ENCODE data around the gene AP3M1.

Gene AP3M1

DNA sequence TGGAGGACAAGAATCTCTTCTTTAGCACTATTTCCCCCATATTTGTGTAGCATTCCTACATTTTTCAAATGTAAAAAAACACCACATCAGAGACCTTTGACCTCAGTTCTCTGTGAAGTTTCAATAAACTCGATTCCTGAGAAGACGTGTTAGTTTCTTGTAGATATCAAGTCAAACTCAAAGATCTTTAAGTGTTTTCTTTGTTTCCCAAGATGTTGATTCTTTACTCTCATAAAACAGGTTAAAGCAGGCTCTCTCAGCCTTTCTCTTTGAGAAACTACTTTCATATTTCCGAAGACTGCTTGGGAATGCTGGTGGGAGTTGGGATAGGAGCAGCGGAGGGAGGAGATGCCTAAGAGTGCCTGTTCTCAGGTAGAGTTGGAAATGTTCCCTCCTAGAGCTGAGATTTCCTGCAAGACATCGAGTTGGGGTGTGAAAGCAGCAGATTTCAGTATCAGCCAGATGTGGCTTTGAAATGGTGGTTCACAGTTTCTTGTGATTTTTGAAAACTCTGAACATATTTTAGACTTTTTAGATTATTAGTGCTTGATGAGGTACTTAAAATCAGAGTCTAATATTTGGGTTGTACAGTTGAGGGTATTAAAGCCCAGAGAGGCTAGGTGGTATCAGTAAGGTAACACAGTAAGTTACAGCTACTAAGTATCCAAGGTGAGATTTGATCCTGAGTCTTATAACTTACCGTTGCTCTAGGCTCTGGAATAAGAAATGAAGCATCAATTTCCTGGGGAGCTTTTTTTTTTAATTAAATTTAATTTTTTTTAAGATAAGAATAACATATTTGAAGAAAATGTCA lies 14.3 kb upstream of the AP3M1 start:
- H3K4me1 ChIP-seq (ENCODE audit: control extremely low read depth in 1 of 4, control insufficient read depth in 4 of 4, insufficient read depth in 4 of 4, low read length in 3 of 4) = peaks cover 8 to 60% (median 26%) of the 10 kb centered on the region in 4 experiments
- CTCF ChIA-PET = interaction anchor here (1.6 to 5.6 kb wide), 3 partner anchors 10 to 17 kb away, joined by 3 to 34 read pairs (median 7); partner anchors contain the start of genes ADK and AP3M1
- no peak overlapping the region for H3K4me3 ChIP-seq (ENCODE audit: control insufficient read depth in 1 of 7, extremely low read depth in 1 of 7, insufficient read depth in 4 of 7, low read depth in 2 of 7, low read length in 6 of 7)
- H3K27me3 ChIP-seq (replicated peaks in 2 of 5; ENCODE audit: control insufficient read depth in 4 of 5, insufficient read depth in 5 of 5, low read length in 4 of 5) = no peaks in the 10 kb centered on the region
- H3K36me3 ChIP-seq (ENCODE audit: control insufficient read depth in 4 of 4, insufficient read depth in 4 of 4, low read length in 3 of 4) = no peaks in the 10 kb centered on the region
- H3K9me3 ChIP-seq (ENCODE audit: control extremely low read depth in 1 of 5, control insufficient read depth in 4 of 5, insufficient read depth in 2 of 5, low read depth in 1 of 5, low read length in 4 of 5) = no peaks in the 10 kb centered on the region
- POLR2A ChIA-PET = interaction anchor here (2.6 kb wide), 1 partner anchor 14 kb away, joined by 8 read pairs; the partner anchor contains the start of genes ADK and AP3M1
- no peak for DNase-seq
- 100% methylated on average over 2 of the region's 6 CpGs for WGBS (ENCODE audit: insufficient coverage)
- H3K27ac ChIP-seq (ENCODE audit: insufficient read depth in 1 of 2, low read depth in 1 of 2, low read length in 2 of 2, poor library complexity in 1 of 2, severe bottlenecking in 2 of 2) = no peak overlapping the region

DNA sequence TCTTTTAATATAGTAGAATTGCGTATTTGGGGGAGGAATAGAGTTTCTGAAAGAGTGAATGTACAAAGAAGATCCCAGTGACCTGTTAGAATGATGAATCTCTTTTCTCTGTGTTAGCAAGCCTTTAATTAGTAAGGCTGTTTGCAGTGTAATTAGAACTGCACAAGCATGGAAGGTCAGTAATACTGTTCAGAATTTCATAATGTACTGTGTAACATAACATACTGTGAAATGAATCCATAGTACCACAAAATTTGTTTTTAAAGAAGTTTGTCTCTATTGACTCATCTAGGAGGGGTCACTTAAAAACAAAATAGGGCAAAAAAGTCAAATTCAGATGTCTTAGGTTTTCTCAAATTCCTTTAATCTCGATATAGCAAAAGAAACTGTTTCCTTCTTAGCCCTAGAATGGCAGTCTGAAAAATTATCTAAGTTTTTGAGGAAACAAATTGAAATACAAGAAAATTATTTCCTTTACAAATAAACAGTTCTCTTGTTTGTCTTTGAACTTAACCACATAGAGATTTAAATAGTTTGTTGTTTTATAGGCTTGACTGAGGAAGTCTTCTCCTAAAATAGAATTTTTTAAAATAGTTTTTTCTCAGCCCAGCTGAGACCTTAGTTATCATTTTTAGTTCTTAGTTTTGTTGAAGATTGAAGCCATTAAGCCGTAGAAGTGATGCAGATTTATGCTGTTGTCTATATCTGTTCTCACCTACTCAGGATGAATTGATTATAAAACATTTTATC lies 12.9 kb upstream of the AP3M1 start:
- ChIA-PET POLR2A (no interaction called here), CTCF (interaction anchor here (0.9 to 1.4 kb wide), 3 partner anchors 10 to 50 kb away, joined by 3 to 6 read pairs (median 3); no protein-coding TSS in a partner anchor)
- Histone ChIP-seq H3K27me3 (replicated peaks in 2 of 5; ENCODE audit: control insufficient read depth in 4 of 5, insufficient read depth in 5 of 5, low read length in 4 of 5) (no peaks in the 10 kb centered on the region), H3K27ac (ENCODE audit: insufficient read depth in 1 of 2, low read depth in 1 of 2, low read length in 2 of 2, poor library complexity in 1 of 2, severe bottlenecking in 2 of 2) (peak overlapping the region in 1 of 2 experiments; percentile 54), H3K4me3 (ENCODE audit: control insufficient read depth in 1 of 7, extremely low read depth in 1 of 7, insufficient read depth in 4 of 7, low read depth in 2 of 7, low read length in 6 of 7) (no peak overlapping the region), H3K4me1 (ENCODE audit: control extremely low read depth in 1 of 4, control insufficient read depth in 4 of 4, insufficient read depth in 4 of 4, low read length in 3 of 4) (peaks cover 4 to 46% (median 17%) of the 10 kb centered on the region in 4 experiments), H3K9me3 (ENCODE audit: control extremely low read depth in 1 of 5, control insufficient read depth in 4 of 5, insufficient read depth in 2 of 5, low read depth in 1 of 5, low read length in 4 of 5) (no peaks in the 10 kb centered on the region), H3K36me3 (ENCODE audit: control insufficient read depth in 4 of 4, insufficient read depth in 4 of 4, low read length in 3 of 4) (no peaks in the 10 kb centered on the region)
- no CpG with 5 or more reads among the region's 3 CpGs for WGBS (ENCODE audit: insufficient coverage)
- DNase-seq = no peak

DNA sequence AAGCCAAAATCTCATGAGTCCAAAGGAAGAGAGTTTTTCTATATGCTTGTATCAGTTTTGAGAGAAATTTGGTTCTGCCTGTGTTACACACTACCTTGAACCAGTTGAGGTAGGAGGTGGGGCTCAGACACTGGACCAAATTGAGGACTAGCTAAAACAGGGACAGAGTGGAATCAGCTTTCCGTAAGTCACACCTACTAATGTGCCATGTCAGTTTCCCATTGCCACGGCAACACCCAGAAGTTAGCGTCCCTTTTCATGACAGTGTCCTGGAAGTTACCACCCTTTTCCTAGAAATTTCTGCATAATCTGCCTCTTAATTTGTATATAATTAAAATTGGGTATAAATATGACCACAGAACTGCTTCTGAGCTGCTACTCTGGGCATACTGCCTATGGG lies 9.4 kb upstream of the AP3M1 start:
- Histone ChIP-seq H3K4me3 (ENCODE audit: control insufficient read depth in 1 of 7, extremely low read depth in 1 of 7, insufficient read depth in 4 of 7, low read depth in 2 of 7, low read length in 6 of 7) (no peak overlapping the region), H3K4me1 (ENCODE audit: control extremely low read depth in 1 of 4, control insufficient read depth in 4 of 4, insufficient read depth in 4 of 4, low read length in 3 of 4) (peaks cover 5 to 29% (median 11%) of the 10 kb centered on the region in 4 experiments), H3K27ac (ENCODE audit: insufficient read depth in 1 of 2, low read depth in 1 of 2, low read length in 2 of 2, poor library complexity in 1 of 2, severe bottlenecking in 2 of 2) (no peak overlapping the region), H3K9me3 (ENCODE audit: control extremely low read depth in 1 of 5, control insufficient read depth in 4 of 5, insufficient read depth in 2 of 5, low read depth in 1 of 5, low read length in 4 of 5) (no peaks in the 10 kb centered on the region), H3K27me3 (replicated peaks in 2 of 5; ENCODE audit: control insufficient read depth in 4 of 5, insufficient read depth in 5 of 5, low read length in 4 of 5) (no peaks in the 10 kb centered on the region), H3K36me3 (ENCODE audit: control insufficient read depth in 4 of 4, insufficient read depth in 4 of 4, low read length in 3 of 4) (no peaks in the 10 kb centered on the region)
- no peak for DNase-seq
- no CpG with 5 or more reads among the region's 3 CpGs for WGBS (ENCODE audit: insufficient coverage)
- POLR2A ChIA-PET = no interaction called here
- CTCF ChIA-PET = no interaction called here

DNA sequence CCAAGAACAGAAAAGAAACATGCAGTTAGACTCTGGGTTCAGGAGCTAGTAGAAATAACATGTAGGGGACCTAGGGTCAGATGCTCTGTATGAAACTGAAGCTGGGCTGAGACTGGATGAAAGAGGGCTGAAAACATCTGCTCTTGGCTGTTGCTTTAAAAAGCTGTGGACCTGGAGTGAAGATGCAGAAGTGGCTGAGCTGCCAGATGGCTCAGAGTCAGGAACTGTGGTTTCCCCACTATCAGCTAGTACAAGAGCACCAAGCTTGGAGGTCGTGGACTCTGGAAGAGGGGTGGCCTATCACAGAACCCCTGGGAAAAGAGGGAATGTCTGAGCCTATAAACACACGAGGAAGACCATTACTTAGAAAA lies 6.3 kb upstream of the AP3M1 start:
- H3K36me3 ChIP-seq (ENCODE audit: control insufficient read depth in 4 of 4, insufficient read depth in 4 of 4, low read length in 3 of 4) = no peaks in the 10 kb centered on the region
- peak overlapping the region in 1 of 7 experiments; percentile 2 for H3K4me3 ChIP-seq (ENCODE audit: control insufficient read depth in 1 of 7, extremely low read depth in 1 of 7, insufficient read depth in 4 of 7, low read depth in 2 of 7, low read length in 6 of 7)
- no peak overlapping the region for H3K27ac ChIP-seq (ENCODE audit: insufficient read depth in 1 of 2, low read depth in 1 of 2, low read length in 2 of 2, poor library complexity in 1 of 2, severe bottlenecking in 2 of 2)
- H3K4me1 ChIP-seq (ENCODE audit: control extremely low read depth in 1 of 4, control insufficient read depth in 4 of 4, insufficient read depth in 4 of 4, low read length in 3 of 4) = peaks cover 4 to 30% (median 14%) of the 10 kb centered on the region in 4 experiments
- H3K9me3 ChIP-seq (ENCODE audit: control extremely low read depth in 1 of 5, control insufficient read depth in 4 of 5, insufficient read depth in 2 of 5, low read depth in 1 of 5, low read length in 4 of 5) = no peaks in the 10 kb centered on the region
- ChIA-PET POLR2A (interaction anchor here (0.8 kb wide), 1 partner anchor 12 kb away, joined by 4 read pairs; no protein-coding TSS in a partner anchor), CTCF (interaction anchor here (3.9 to 6.0 kb wide), 2 partner anchors 11 to 56 kb away, joined by 16 to 34 read pairs; no protein-coding TSS in a partner anchor)
- WGBS (ENCODE audit: insufficient coverage) = no CpG with 5 or more reads among the region's 2 CpGs
- peak in 2 of 3 donors; percentile 72 to 87 for DNase-seq
- no peaks in the 10 kb centered on the region for H3K27me3 ChIP-seq (replicated peaks in 2 of 5; ENCODE audit: control insufficient read depth in 4 of 5, insufficient read depth in 5 of 5, low read length in 4 of 5)

DNA sequence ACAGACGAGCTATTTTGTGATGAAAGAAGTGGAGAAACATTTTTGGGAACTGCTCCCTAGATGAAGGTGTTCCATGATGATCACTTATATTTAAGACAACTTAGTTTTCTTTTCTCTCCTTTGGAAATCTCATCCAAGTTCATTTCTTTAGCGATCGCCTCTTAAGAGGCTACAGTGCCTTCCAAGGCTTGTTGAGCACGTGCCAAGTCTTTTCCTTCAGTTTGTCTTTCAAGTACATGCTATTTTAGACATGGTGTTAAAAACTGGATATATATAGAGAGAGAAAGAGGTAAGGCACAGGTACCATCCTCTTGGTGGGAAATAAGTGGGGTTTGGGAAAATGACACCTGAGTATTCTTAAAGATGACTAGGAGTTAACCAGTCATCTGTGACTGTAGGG lies 3.0 kb upstream of the AP3M1 start:
- no peak for DNase-seq
- H3K27me3 ChIP-seq (replicated peaks in 2 of 5; ENCODE audit: control insufficient read depth in 4 of 5, insufficient read depth in 5 of 5, low read length in 4 of 5) = no peaks in the 10 kb centered on the region
- peaks cover 12 to 40% (median 26%) of the 10 kb centered on the region in 4 experiments for H3K4me1 ChIP-seq (ENCODE audit: control extremely low read depth in 1 of 4, control insufficient read depth in 4 of 4, insufficient read depth in 4 of 4, low read length in 3 of 4)
- H3K27ac ChIP-seq (ENCODE audit: insufficient read depth in 1 of 2, low read depth in 1 of 2, low read length in 2 of 2, poor library complexity in 1 of 2, severe bottlenecking in 2 of 2) = no peak overlapping the region
- no peaks in the 10 kb centered on the region for H3K9me3 ChIP-seq (ENCODE audit: control extremely low read depth in 1 of 5, control insufficient read depth in 4 of 5, insufficient read depth in 2 of 5, low read depth in 1 of 5, low read length in 4 of 5)
- H3K36me3 ChIP-seq (ENCODE audit: control insufficient read depth in 4 of 4, insufficient read depth in 4 of 4, low read length in 3 of 4) = no peaks in the 10 kb centered on the region
- POLR2A ChIA-PET = no interaction called here
- no peak overlapping the region for H3K4me3 ChIP-seq (ENCODE audit: control insufficient read depth in 1 of 7, extremely low read depth in 1 of 7, insufficient read depth in 4 of 7, low read depth in 2 of 7, low read length in 6 of 7)
- CTCF ChIA-PET = interaction anchor here (1.5 to 6.0 kb wide), 4 partner anchors 9 to 60 kb away, joined by 4 to 34 read pairs (median 7); no protein-coding TSS in a partner anchor
- 96% methylated on average over 3 of the region's 4 CpGs for WGBS (ENCODE audit: insufficient coverage)

DNA sequence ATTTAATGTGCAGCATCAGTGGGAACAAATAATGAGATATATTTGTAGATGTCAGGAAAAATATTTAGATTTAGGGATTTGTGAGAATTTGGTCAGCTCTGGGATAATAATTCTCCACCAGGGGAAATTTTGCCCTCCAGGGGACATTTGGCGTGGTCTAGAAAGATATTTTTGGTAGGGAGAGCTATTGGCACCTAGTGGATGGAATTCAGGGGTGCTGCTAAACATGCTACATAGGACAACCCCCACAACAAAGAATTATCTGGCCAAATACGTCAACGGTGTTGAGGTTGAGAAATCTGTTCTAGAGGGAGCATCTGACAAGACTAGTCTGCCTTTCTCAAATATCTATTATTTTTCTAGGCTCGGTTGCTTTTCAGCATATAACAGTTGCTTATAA lies 2.5 kb upstream of the AP3M1 start:
- Histone ChIP-seq H3K27ac (ENCODE audit: insufficient read depth in 1 of 2, low read depth in 1 of 2, low read length in 2 of 2, poor library complexity in 1 of 2, severe bottlenecking in 2 of 2) (no peak overlapping the region), H3K9me3 (ENCODE audit: control extremely low read depth in 1 of 5, control insufficient read depth in 4 of 5, insufficient read depth in 2 of 5, low read depth in 1 of 5, low read length in 4 of 5) (no peaks in the 10 kb centered on the region), H3K4me1 (ENCODE audit: control extremely low read depth in 1 of 4, control insufficient read depth in 4 of 4, insufficient read depth in 4 of 4, low read length in 3 of 4) (peaks cover 12 to 40% (median 26%) of the 10 kb centered on the region in 4 experiments), H3K4me3 (ENCODE audit: control insufficient read depth in 1 of 7, extremely low read depth in 1 of 7, insufficient read depth in 4 of 7, low read depth in 2 of 7, low read length in 6 of 7) (peak overlapping the region in 1 of 7 experiments; percentile 80), H3K27me3 (replicated peaks in 2 of 5; ENCODE audit: control insufficient read depth in 4 of 5, insufficient read depth in 5 of 5, low read length in 4 of 5) (no peaks in the 10 kb centered on the region), H3K36me3 (ENCODE audit: control insufficient read depth in 4 of 4, insufficient read depth in 4 of 4, low read length in 3 of 4) (peaks cover 0 to under 1% (median under 1%) of the 10 kb centered on the region in 4 experiments)
- WGBS (ENCODE audit: insufficient coverage) = no CpG with 5 or more reads among the region's 4 CpGs
- POLR2A ChIA-PET = no interaction called here
- CTCF ChIA-PET = interaction anchor here (1.5 to 6.0 kb wide), 4 partner anchors 9 to 61 kb away, joined by 4 to 34 read pairs (median 7); no protein-coding TSS in a partner anchor
- DNase-seq = peak in 2 of 3 donors; percentile 28 to 46

All from common myeloid progenitor, CD34-positive (primary cell).